Skin of body (tissue), 2 donors: ENCODE measurements around the gene FSTL5. TPM values are rescaled to one million over a fixed set of nuclear protein-coding genes. Genes with fewer than 3 reads are reported as not detected.
A peak's percentile ranks its signal among the peaks of the same experiment; 100 is the strongest.

Experiments
- DNase-seq: peaks from one replicate; lab custom pipeline; 2025; lab: John Stamatoyannopoulos, UW
- total RNA-seq: library from RNA; depleted of rRNA; stranded (reverse); fragments of >200 nt; gene quantifications from one replicate; pipeline ENCODE4 v1.2.3, GENCODE V29; 2014

Gene FSTL5
- total RNA-seq, 1 donor from 2014 or later = 4.9 TPM

DNA sequence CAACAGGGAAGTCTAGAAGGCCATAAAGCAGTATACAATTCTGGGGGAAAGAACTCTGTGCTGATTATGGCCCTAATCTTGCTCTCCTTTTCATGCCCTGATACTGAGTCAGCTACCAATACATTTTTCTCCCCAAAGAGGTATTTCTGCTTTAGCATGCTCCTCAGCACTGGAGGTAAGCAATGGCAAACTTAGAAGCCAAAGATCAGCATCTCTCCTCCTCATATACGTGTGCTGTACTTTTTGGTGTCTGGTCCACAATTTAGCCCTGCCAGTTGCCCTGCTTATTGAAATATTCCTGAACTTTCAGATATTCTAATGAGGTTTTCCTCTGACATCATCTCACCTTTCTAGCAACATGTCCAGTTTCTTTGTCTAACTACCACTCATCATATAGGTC is 226.2 kb downstream of the FSTL5 start:
- no peak for DNase-seq

DNA sequence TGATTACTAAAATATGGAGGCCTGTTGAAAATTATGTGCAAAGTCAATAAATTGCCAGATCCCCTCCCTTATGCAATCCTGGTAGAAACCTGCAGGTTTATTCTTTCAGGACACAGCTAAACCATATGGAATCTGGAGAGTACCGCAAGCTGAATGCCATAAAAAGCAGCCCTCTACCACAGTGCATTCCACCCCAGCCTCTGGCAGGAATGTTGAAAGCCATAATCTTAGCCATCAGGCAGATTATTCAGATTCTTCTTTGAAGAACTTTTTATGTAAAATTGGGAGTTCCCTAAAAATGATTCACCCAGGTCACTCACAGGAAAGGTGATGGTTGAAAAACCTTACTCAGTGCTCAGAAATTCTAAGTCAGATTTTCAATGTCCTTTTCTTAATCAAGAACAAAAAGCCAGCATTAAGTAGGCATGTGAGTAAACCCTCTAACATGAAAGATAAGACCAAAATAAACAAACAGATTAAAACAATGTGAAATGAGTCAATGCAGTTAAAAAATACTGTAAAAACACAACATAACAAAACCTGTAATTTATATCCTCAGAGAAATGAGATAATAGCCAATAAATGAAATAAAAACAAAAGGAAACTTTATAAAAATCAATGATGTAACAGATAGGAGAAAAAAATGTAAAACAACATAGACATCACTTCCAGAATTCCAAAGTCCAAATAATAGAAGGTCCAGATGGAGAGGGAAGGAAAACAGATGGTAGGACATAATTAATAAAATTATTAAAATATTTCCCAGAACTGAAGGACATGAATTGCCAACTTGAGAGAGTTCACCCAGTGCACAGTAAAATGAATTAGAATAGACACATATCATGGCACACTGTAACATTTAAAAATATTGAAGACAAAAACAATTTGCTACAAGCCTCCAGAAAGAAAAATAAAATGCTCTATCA is 226.9 kb downstream of the FSTL5 start:
- DNase-seq = no peak

DNA sequence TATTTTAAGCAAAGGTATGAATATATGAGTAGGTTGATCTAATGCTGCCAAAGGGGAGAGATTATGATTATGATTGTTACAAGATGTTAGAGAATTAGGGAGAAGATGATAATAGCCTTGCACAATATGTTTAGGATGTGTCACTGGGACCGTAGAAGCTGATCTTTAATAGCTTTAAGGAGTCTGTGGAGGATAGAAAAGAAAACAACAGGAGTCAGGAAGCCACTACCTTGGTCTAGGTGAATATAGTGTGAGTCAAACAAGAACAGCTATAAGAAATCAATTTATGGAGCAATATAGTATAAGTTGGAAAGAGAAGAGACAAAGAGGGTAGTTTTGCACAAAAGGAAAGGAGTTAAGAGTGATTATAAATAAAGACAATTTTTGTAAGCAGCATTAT is 232.7 kb downstream of the FSTL5 start:
- DNase-seq = no peak

DNA sequence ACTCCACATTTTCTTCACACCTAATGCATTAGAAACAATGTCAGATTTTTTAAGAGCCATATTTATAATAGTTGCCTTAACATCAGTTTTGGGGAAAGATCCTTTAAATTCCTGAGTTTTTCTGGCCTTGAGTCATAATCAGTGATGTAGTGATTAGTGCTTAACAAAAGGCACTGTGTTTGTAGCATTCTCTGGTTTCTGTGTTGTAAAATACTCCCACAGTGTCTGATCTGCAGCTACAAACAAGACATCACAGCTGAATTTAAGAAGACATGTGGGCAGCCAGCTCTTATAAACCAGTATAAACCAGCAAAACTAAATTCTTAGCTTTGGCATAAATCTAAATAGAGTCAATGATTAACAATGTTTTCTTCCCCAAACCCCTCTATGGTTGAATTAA is 233.8 kb downstream of the FSTL5 start:
- DNase-seq = no peak

DNA sequence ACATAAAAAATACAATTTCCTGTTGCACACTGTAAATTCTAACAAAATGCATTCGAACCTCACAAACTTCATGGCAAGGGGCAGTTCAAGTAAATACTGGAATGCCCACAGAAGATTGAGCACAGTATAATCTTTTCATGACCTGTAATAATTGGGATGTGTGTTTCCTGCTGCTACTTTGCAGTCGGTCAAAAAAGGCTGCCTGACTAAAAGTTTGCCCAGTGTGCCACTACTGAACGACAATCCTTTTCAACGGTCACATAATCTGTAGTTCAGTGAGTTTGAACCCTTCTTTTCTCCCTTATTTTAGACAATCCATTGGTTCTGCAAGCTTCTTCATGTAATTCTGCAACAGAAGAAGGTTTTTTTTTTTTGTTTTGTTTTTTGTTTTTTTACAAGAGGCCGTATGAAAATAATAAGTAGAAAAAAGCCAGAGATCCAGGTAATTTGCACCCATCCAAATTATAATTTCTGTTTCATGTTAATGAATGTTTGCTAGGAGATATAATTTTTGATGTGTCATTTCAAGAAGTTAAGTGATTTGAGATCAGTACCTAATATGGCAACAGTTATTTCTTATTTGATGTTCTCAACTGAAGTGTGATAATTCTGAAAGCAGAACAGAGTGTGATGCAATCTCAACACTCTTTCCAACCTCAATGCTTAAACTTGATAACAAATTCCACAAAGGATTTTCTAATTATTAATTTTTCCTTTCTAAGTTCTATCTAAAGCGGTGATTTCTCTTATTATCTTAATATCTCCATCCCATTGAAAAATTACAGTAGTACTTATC is 237.6 kb downstream of the FSTL5 start:
- DNase-seq = no peak

DNA sequence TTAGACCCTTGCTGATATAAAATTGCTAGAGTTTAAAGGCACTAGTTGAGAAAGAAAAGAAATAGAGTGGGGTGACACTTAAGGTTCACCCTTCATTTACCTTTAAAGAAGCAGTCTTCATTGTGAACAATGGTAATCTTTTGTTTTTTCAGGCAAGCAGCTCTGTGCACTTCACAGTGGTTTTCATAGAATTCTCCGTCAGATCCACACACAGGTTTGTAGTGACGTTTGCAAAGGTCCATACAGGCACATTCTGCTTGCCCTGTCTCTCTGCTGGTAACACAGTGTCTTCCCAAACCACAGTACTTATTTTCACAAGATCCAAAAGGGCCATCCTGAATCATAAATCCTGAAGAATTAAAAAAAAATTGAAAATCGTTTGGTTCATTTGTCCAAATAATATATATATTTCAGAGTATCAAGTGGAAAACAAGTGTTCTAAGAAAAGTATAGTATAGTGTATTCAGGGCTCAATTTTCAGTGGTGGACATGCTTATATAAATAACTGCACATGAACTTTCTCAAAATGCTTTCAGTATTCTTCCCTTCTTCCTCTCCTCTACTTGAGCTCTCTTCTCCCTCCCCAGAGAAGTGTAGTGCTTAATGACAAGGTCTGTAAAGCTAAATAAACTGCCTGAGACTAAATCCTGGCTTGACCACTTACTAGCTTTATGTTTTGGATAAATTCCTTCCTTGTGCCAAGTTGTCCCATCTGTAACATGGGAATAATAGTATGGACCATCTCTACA is 243.3 kb downstream of the FSTL5 start:
- no peak for DNase-seq

DNA sequence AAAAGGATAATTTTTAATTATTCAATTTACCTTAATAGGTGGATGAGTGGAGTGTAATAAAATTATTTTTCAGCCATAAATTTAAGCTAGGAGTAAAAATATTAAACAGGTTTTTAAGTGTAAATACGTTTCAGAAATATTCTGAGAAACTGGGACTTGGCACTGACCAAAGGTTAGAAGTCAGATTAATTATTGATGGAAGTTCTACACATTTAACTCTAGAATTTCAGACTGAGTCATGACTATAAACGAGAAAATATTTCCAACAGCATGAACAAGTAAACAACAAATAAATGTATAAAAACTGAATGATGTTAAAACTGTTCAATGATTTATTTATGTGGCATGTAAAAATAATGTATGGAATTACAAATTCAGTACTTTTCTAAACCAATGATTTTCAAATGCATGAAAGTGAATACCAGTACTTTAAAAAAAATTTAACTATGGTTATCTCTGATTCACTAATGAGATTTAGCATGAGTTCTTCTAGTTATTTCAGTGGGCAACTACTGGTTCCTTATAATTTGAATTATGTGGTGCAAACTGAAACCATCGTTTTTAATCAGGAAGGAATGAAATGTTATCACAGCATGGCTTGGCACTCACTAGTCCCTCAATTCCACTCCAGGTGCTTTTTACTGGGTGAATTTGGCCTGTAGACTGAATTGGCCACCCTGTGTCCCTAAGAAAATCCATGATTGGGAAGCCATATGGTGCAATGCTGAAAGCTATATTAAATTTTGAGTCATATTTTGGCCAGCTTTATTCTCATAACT is 244.2 kb downstream of the FSTL5 start:
- DNase-seq = peak; percentile 25

DNA sequence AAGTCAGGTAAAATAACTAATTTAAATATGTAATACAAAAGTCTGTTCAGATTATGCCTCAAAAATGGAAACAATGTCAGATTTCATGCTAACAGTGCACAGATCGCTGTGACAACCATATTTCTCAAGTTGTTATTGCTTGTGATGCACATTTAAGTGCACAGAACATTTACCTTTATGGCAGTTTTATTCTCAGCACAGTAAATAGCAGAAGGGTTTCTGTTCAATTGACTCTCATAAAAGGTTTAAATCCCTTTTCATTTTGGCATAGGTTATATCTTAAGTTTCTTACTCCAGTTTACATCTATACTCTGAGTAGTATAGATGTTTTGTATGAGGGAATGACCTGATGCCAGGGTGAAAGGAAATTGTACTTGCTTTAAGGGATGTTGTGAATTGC is 247.8 kb downstream of the FSTL5 start:
- no peak for DNase-seq

DNA sequence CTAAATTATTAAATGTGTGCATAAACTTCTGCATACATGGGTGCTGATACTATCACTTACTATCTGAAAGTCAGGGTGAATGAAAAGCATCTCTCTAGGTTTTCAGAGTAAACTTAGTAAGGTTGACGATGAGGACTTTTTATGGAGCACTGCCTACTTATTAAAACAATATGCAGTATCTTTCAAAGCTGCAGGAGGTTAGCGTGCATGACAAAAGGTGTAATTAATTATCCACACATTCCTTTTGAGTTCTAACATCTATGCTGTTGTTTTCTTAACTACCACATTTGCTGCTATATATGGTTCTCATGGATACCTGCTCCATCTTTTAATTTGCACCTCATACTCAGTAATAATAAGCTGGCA is 256.2 kb downstream of the FSTL5 start:
- no peak for DNase-seq

DNA sequence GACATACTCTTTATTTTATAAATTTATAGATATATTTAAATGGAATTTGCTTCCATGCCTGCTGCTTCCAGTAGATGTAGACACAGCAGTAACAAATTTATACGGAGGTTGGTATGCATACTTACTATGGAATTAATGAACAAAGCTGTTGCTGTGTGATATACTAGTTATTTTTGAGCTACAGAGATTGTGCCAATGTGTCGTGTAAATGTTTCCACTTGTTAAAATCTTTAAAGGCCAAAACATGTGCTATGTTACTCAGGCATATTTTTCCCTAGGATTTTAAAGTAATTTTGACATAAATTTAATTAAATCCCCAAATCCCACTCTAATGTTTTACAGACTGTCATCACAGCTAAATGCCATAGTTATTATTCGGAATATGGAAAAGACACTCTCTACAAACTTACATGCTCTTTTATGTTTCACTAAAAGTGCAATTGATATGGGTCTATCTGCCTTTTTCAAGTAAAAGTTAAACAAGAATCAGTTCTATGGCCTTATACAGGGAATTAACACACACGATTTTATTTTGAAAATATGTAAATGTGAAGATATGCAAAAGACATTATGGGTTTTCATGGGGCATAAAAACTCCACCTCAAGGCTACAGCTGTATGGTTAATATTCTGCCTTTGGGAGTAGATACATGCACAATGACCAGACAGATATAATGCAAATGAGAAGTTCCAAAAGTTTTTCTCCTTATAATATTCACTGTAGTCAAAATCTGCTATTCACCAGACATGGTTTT is 256.8 kb downstream of the FSTL5 start:
- peak; percentile 34 for DNase-seq

DNA sequence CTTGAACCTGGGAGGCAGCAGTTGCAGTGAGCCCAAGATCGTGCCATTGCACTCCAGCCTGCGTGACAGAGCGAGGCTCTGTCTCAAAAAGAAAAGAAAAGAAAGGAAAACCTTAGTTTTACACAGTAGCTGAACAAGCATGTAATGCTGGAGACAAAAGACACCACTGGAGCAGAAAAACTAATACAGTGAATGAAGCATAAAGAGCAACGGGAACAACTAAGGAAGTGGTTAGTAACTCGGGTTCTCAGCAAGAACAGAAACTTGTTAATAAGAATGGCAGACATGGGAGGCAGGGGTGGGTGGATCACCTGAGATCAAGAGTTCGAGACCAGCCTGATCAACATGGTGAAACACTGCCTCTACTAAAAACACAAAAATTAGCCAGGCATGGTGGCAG is 263.7 kb downstream of the FSTL5 start:
- no peak for DNase-seq

DNA sequence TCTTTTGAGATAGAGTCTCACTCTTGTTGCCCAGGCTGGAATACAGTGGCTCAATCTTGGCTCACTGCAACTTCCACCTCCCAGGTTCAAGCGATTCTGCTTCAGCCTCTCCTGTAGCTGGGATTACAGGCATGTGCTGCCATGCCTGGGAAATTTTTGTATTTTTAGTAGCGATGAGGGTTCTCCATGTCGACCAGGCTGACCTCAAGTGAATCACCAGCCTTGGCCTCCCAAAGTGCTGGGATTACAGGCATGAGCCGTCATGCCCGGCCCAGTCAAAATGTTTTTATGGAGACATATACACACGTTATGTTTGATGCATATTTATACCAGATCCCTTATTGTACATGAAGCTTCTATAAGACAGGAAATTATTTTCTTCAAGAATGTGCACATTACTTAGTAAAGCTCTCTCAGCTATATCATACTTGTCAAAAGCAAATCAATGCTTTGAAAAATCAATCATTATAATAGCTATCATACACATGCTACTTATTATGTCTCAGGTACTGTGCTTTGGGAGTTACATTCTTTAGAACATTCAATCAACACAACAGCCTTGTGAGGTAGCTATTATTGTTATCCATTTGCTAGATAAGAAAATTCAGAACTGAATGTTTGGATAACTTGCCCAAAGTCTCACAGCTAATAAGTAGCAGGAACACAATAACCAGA is 269.2 kb downstream of the FSTL5 start:
- DNase-seq = no peak

DNA sequence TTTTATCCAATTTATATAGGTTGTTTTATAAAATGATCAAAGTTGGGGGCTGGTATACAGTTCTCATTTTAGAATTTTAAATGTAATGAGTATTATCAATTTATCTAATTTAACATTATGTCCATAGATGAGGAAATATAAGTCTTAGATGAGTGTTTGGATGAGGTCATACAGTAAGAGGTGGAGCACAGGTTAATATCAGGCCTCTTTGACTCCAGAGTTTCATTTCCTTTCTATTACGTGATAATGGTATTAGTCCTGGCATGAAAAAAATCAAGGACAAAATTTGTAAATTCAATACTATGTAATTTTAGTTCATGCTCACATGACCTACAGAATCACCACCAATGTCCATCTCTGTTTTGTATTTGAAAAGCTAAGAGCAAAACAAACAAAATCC is 269.8 kb downstream of the FSTL5 start:
- no peak for DNase-seq

DNA sequence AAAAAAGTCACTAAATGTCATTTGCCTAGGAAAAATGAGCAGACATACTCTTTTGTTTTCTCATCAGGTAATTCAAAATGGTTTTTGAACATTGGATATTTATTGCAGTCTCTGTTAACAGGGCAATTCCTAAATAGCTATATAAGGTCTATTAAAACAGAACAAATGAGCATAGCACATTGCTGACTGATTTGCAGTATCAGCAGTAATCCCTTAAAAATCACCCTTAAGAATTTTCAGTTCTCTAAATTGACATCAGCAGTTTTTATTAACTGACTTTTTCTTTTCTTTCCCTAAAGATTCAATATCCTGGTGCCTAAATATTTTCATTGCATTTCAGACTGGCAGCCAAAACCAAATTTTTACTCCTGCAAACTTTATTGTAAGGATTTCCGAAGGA is 270.2 kb downstream of the FSTL5 start:
- DNase-seq = no peak

DNA sequence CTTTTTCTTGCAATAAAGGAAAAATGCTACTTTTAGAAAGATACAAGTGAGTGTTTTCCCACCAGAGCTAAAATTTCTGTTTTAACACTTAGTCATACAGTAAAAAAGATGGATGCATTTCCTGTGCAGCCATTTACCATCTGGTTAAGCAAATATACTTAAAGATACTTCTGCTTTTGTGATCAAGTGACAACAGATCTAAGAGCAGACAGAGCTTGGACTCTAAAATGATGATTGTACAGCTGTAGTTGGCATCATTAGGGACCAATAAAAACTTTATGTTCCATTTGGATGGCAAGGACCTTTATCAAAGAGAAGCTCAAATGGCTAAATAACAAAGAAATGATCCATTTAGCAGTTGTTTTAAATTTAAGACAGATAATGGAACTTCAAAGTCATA is 270.8 kb downstream of the FSTL5 start:
- no peak for DNase-seq

DNA sequence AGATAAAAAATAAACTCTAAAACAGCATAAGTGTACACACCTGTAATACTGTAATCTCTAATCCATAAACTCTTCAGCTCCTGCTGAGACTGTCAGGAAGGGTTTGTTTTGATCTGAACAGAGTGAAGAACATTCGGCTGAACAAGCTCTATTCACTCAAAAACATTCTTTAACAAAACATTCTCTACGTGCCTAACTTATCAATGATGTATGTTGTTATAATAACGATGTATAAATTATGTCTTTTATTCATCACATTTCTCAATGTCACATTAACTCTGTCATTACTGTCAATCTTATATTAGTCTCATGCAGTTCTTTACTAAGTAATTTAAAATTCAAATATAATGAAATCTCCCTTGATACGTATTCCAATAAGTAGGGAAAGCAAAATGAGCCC is 280.6 kb downstream of the FSTL5 start:
- no peak for DNase-seq

DNA sequence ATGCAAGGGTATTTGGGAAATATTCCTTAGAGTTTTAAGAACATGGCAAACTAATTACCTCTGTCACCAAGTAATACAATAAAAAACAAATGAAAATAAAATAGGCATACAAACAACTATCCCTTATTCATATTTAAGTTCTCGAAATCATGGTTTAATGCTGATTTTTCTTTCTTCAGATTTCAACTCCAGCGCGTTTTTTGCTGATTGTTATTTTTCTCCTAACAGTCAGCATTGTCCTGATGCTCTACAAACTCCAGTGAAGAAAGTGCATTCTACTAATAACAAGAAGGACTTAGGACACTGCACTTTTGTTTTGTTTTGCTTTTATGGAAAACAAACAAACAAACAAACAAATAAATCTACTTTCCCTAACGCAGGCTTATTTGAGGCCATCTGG is 282.4 kb downstream of the FSTL5 start:
- no peak for DNase-seq

DNA sequence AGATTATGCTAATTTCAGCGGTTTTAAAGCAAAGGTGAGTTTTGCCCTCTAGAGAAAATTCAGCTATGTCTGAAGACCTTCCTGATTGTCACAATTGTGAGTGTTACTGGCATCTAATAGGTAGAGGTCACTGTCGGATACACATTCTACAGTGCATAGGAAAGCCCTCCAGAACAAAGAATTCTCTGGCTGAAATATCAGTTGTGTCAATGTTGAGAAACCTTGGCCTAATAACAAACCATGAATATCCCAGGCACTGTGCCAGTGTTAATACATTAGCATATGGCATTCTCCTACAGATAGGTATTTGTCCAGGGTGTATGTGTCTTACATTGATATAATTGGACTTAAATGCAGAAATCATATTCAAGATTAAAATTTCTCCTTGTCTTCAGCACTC is 294.3 kb downstream of the FSTL5 start:
- no peak for DNase-seq

DNA sequence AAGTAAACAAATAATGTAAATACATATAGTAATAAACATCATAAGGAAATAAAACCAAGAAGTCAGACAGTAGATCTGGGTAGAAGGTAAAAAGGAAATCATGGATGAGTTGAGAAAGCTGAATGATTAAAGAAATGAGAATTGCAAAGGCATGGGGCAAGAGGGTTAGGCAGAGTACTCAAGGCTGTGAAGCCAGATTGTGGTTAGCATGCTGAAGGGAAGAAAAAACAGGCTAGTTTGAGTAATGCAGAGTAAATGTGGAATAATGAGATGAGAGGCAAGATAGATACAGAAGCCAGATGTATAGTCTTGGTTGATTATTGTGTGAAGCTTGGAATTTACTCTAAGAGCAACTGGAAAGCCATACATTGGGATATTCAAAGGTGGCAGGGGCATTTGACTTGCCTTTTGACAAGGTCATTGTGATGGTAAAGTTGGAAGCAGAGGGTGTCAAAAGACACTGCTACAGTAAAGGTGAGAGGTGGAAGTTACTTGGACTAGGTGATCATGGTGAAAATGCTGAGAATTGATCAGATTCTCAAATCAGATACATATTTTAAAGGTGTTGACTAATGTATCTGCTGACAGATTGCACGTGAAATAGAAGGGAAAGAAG is 307.0 kb downstream of the FSTL5 start:
- no peak for DNase-seq
